NAMALWA (cell line): ENCODE data around the gene POLRMT.

Experiments
- DNase-seq: peaks from one replicate; pipeline ENCODE4 v3.0.0-alpha.2; 2015; ENCODE audit warnings: low spot score

Gene POLRMT

DNA sequence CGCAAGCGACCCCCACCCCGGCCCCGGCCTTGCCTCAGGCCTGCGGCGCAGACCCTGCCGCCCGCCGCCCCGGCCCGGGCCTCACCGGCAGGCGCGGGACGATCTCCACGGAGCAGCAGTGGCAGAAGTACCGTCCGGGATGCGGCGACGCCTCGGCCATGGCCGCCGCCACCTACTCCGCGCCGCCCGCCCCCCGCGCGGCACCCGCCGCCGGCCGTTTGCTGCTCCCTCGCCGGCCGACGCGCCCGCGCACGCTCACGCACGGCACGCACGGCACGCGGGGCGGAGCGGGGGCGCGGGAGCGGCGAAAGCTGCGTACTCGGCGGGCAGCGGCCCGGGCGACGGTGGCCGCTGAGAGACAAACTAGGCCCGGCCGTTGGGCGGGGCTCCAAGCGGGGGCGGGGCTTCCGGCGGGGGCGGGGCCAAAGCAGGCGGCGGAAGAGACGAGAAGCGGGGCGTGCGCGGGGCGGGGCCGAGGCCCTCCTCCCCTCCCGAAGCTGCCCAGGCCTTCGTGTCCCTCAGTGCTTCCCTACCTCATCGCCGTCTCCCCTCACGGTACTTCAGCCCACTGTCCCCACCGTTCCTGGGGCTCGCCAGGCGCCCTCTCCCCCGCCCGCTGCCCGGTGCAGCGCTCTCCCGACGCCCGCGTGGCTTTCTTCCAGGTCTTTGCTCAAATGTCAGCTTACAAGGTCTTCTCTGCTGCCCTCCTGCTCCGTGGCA, 29.8 kb upstream of the POLRMT start, which contains the start of gene RNF126:
Gene RNF126 (minus strand): TSS at position 253 of the 720 bp plus-strand sequence. CDS start 93 bp downstream, at position 160.
- DNase-seq: peak; percentile 89

DNA sequence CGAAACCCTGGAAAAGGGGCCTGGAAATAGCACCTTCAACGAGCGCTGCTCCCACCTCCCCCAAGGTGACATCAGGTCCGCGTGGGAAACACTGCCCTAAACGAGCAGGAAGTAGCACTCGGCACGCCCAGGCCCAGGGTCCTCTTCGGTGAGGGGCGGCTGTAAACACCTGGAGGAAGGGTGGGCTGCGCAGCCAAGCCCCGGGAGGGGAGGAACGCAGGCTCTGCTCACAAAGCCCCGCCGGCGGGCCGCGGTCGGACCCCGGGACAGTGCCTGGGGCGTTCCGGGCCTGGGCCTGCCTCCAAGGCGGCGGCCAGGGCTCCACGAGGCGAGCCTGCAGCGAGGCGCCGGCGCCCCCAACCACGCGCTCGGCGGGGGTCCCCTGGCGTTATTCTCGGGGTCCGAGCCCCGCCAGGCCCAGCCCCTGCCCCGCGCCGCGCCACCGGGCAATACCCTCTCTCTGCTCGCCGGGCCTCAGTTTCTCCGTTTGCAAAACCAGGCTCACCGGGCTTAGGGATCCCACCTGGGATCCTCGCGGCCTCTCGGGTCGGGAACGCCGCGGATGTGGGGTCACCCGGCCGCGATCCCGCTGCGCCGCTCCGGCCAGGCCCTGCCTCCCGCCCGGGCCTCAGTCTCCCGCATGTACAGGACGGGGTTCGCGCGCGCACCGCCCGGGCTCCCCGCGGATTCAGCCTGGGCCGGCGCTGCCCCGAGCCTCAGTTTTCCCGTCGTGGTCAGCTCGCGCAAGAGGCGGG, 29.0 kb upstream of the POLRMT start:
- peak; percentile 75 for DNase-seq

DNA sequence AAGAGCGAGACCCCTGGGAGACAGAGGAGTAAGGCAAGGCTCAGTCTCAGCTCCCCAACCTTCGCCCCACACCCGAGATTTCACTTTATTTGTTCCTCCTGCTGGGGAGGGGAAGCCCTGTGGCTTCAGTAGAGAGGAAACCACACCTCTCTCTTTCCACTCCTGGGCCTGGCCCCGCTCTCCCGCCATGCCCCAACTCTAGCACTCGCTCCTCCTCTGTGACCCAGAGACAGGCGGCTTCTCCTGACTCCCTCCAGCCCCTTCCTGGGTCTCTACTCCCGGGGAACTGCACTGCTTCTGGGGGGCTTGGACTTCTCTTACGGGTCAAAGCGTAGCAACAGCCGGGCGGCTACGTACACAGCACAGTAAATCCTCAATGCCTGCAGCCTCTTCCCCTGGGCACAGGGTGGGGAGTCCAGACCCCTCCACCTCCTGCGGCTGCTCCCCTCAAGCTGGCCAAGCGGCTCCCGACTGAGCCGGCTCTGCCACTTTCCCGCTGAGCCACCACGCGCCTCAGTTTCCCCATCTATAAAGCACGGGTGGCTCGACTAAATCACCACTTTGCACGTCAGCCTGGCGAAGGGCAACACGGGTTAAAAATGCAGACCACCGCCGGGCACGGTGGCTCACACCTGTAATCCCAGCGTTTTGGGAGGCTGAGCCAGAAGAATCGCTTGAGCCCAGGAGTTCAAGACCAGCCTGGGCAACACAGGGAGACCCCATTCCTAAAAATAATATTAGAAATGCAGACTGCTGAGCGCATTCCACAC, 28.3 kb upstream of the POLRMT start:
- peak; percentile 48 for DNase-seq

DNA sequence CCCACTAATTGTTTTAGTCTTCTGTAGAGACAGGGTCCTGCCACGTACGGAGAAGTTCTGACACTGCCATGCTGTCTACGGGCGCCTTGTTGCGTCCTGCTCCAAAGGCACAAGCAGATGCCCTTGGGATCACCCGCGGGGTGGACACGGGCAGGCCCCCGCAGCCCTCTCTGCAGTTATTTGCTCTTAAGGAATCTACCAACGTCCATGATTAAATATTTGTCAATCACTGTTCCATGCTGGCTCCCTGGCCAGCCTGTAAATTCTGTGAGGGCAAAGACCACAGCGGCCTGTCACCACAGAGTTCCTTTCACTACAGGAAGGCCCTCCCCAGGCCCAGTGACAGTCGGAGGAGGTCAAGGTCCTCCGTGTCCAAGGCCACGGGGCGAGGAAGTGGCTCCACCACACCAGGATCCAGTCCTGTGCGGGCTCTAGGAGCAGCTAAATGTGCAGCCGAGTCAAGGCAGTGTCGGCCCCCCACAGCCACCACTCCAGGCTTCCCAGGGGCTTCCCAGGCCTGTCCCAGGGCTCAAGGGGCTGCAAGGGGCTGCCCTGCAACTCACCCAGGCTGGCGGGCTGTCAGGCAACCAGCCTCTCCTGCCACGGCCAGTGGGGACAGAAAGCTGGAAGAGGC, 27.6 kb upstream of the POLRMT start:
- DNase-seq: no peak

DNA sequence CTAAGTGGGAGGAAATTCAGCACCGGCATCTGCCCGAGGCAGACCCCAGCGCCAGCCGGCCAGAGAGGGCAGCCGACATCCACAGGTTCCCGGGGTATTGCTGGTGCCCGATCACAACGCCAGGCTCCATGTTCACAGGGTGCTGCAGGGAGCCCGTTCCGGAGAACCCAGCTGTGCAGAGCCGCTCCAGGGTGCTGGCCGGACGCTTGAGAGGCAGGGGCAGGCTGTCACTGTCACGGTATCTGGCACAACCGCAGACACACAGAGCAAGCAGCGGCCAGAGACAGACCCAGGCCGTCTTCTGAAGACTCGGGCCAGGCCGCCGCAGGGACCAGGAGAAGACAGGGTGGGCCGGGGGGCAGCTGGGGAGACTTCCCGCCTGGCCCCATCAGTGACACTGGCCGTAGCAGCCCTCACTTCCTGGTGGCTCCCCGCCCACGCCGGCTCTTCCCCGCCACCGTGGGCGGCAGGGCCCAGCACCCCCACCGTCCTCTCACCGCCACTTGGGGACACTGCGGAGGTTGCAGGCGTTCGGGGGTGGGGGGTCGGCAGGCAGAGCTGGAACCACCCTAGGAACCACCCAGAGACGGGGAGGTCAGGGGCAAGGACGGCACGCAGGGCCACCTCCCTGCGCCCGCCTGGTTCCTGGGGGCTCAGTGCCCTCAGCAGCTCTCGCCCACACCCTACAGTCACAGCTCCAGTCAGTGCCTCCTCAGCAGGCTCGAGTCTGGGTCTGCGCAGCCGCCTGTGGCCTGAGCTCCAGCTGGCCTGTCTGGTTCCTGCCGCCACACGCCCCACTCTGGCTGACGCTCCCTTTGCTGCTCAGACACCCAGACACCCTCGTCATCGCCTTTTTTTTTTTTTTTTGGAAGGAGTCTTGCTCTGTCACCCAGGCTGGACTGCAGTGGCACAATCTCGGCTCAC, 25.8 kb upstream of the POLRMT start:
- DNase-seq: no peak

DNA sequence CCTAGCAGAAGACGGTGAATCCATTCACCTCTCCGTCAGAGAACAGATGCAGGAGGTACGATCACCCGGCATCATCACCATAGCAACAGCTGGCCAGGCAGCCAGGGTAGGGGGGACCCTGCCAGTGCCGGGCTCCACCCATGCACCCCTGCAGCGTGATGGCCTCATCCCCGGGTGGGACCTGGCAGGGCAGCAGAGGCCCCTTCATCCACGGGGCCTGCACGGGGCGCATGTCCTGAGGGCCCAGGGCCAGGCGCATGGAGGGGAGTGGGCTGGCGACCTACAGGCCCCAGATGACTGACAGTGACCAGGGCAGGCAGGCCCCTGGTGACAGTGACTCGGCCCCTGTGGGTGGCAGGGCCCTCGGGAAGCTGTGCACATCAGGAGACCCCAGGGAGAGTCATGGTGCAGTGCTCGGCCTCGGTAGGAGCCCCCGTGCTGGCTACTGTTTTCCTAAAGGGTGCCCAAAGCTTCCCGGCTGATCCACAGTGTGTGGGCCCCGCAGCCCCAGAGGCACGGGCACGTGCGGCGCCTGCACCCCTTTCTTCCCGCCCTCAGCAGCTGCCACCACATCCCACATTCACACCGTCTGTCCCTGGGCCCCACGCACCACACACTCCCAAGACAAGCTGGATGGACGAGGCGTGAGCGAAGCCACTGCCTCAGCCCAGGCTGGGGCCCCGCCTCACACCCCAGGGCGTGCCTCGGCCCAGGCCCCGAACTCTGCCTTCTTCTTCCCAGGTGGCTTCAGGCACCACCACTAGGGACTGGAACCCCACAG, 24.9 kb upstream of the POLRMT start:
- DNase-seq: no peak

DNA sequence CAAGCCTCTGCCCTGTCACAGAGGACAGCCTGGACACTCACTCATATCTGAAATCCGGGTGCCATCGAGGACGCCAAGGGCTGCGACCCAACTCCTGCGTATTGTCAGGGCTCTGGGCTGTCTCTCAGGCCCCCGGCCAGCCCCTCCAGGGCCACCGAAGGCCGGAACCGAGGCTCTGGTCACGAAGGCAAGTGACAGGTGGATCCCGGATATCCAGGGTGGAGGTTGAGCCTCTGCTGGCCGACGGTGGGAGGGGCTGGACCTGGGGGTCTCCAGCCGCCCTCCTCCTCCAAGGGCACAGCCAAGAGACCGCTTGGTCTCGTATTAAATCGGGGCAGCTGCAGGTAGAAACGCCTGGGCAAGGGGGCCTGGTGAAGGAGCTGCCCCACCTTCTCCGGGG, 24.3 kb upstream of the POLRMT start:
- no peak for DNase-seq

DNA sequence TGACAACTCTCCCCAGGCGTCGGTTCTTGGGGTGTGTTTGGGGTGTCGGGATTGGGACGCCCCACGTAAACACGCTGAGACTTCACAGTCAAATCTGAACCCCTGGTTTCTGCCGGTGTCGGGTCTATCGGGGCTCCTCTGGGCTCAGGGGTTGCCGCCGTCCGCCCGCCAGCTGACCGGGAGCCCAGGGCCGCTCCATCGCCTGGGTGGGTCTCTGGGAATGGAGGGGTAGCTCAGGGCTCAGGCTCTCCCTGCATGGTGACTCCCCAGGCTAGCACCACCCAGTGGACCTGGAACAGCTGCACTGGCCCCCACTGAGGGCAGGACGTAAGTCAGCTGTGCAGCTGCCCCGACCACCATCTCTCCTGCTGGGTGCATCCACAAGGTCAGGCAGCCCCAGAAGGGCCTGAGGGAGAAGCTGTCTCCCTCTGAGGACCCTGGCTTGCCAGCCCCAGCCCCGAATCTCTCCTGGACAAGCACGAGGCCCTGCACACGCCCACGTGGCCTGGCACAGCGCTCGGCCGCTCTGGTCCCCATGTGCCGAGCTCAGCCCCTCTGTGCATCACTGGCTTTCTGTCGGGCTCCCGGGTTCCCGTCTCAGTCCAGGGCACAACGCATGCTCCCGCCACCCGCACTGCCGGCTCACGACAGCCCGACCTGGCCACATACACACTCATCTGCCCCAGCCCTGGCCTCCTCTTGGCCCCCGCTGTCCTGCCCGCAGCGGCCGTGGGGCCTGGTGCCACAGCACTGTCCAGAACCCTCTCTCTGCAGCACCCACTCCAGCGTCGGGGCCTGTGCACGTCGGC, 23.6 kb upstream of the POLRMT start:
- DNase-seq: no peak

DNA sequence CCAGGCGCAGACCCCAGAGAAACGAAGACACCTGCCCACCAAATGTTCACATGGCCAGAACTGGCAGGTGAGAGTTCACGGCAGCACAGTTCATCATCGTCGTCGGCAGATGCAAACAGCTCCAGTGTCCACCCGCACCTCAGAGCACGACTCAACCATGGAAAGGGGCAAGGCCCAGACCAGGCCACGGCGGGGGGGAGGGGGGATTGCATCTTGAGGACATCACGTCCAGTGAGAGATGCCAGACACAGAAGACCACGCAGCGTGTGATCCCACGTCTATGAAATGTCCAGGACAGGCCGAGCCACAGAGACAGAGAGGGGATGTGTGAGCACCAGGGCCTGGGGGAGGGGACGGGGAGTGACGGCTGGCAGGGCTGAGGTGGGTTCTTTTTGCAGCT, 22.4 kb upstream of the POLRMT start:
- DNase-seq: no peak

DNA sequence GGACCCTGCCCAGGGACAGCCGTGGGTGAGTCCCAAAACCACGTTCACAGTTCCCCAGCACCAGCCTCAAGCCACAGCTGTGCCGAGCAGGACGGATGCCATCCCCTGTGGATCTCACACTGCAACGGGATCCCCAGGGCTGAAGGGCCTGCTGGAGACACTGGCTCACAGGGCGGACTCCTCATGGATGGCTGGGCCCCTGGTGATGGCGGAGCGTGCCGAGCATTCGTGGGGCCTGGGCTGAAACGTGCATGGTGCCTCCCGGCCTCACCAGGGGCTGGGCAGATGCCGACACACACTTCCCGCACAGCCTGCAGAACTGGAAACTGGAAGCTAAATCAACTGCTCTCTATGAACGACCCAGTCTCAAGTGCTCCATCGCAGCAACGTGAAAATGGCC, 20.1 kb upstream of the POLRMT start:
- DNase-seq: no peak

DNA sequence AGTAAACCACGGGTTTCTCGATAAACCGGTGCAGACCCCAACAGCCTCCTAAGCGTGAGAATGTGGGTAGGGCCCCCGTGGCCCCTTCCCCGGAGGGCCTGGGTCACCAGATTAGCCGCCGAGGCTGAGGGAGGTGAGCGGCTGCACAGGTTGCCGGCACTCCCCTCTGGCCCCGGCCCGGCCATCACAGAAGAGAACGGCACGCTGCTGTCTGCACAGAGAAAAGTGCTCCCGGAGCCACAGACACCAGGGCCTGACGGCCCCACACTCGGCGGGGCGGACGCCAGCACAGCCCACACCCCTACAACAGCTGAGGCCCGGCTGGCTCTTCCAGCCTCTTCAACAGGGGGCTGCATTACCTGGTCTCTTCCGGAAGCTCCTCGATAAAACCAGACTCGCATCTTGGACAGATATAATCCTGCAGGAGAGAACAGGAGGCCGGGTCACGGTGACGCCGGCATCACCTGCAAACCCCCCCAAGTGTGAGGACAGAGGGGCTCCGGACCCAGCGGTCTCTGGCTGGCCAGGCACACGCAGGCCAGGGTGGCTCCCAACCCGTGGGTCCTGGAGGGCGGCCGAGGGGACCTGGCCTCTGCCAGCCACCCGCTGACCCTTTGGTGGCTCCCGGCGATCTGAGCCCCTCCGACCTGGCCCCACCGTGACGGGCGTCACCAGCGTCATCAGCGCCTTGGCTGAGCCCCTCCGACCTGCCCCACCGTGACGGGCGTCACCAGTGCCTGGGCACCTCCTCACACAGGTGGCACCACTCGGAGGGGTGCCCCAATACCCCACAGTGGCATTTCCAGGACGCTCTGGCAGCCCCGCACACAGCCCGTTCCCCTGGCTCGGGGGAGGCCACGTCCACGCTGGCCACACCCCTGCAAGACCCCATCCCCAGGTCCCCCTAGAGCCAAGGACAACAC, 19.4 kb upstream of the POLRMT start:
- no peak for DNase-seq

DNA sequence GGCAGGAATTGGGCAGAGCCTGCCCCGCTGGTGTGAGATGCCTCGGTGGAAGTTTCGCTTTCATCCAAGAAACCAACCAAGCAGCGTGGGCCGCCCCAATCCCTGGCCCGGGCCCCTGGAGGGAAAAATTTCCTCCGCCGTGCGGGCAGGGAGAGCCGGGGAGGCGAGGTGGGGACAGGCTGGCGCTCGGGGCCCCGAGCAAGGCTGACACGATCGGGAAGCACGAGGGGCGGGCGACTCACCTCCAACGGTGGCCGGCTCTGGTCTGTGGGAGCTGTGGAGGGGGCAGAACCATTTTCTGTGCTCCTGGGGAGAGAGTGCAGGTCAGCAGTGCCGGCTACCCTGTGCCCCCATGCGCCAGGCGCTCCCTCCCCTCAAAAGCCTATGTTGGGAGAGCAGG, 18.7 kb upstream of the POLRMT start:
- DNase-seq: no peak

DNA sequence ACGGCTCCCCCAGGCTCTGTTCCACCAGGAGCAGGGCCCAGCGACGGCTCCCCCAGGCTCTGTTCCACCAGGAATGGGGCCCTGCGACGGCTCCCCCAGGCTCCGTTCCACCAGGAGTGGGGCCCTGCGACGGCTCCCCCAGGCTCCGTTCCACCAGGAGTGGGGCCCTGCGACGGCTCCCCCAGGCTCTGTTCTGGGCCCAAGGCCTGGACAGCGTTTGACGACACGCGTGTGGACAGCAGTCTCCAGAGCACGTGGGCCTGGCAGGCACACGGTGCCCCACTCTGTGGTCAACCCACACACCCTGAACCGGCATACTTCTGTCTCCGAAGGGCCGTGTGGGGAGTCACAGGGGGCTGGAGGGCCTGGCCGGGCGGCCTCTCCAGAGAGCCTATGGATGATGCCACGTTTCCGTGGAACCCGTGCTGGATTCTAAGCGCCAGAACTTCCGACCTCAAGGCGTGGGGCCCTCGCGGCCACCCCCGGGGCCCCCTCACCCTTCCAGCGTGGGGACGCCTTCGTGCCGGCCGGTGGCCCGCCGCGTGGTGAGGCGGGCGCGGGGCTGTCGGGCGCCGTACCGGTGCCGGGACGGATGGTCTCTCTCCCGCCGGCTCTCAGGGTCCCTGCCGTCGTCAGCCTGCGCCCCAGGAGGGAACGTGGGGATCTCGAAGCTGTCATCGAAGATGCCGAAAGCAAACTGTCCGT, 17.9 kb upstream of the POLRMT start:
- DNase-seq: no peak

DNA sequence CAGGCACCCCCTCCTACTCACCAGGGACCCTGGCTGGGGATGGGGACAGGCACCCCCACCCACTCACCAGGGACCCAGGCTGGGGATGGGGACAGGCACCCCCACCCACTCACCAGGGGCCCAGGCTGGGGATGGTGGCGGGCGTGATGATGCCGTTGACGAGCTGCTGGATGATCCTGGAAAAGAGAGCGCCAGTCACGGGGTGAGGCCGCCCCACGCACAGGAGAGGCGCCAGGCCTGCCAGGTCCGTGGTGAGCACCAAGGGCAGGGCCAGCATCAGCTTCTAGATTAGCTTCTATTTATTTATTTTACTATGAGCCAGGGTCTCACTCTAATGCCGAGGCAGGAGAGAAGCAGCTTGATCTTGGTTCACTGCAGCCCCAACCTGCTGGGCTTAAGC, 16.8 kb upstream of the POLRMT start:
- no peak for DNase-seq

DNA sequence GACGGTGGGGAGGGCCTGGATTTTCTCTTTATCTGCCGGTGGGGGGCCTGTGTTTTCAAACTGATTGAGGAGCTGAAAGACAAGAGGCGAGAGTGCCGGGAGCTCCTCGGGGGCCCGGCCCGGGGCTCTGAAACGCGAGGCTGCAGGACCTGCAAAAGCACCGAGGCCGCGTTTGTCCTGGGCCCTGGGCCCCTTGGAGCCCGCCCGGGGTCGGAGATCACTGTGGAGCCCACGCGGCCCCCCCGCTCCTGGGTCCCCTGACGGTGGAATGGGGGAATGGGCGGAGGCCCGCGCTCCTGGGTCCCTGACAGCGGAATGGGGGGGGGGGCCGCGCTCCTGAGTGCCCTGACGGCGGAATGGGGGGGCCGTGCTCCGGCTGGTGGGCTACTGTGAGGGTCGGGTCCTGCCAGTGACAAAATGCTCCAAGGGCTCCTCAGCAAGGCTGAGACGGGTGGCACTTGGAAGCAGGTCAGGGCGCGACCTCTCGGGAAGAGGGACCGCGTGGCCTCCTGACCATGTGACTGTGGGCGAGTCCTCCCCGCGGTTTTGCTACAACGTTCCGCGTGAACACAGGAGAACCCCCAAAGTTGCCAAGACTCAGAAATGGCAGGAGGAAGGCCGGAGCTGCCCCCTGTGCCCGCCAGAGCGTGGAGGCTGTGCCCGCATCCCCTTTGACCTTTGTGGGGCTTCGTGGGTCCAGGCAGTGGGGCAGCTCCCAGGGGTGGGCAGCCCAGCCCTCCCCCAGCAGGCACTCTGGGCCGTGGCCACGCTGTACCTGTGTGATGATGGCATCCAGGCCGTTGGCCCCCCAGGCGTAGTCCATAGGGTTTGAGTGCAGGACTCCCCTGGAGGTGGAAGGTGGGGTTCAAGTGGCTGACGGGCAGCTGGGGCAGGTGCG, 15.8 kb upstream of the POLRMT start:
- DNase-seq: no peak

DNA sequence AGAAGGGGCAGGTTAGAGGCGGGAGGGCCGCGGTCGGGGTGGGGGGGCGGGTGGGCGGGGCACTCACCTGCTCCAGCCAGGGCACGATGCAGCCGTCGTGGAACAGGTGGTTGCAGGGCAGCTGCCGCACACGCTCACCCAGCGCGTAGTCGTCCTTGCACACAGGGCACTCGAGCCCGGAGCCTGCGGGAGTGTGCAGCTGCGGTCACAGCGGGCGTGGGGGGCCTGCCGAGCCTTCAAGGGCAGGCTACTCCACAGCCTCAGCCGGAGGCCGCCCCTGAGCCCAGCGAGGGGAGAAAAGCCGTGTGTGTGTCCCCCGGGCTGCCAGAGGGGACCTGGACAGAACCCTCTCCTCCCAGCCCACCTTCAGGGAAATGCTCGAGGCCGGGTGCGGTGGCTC, 15.0 kb upstream of the POLRMT start:
- no peak for DNase-seq
